ENCODE results near the gene SH2D3A. TPM values are rescaled to one million over a fixed set of nuclear protein-coding genes. Genes with fewer than 3 reads are reported as not detected.

Gene SH2D3A
- total RNA-seq, 1 experiment from 2014 or later: not detected

- DNase-seq (ENCODE audit: low read depth): no peak
Measured at GRCh38 chr19:6708346-6708745, 58.9 kb downstream of the SH2D3A start.

- no peak for DNase-seq (ENCODE audit: low read depth)
Measured at GRCh38 chr19:6707658-6708018, 59.6 kb downstream of the SH2D3A start.

- DNase-seq (ENCODE audit: low read depth): no peak
Measured at GRCh38 chr19:6707011-6707657, 60.1 kb downstream of the SH2D3A start.

- DNase-seq (ENCODE audit: low read depth): no peak
Measured at GRCh38 chr19:6706633-6706958, 60.6 kb downstream of the SH2D3A start.

- no peak for DNase-seq (ENCODE audit: low read depth)
Measured at GRCh38 chr19:6705931-6706632, 61.2 kb downstream of the SH2D3A start.

Other genes starting within 250 kb of the SH2D3A start
- 1.3 and 1.7 TPM in 2 replicates for gene TNFSF9, start 236.4 kb downstream of the SH2D3A start, total RNA-seq (2014; rRNA removed)
- 3.3 and 6.5 TPM in 2 replicates for gene CD70, start 176.3 kb downstream of the SH2D3A start, total RNA-seq (2014; rRNA removed)
- not detected in 2 replicates for gene TNFSF14, start 97.3 kb downstream of the SH2D3A start, total RNA-seq (2014; rRNA removed)
- gene C3, start 46.8 kb downstream of the SH2D3A start, total RNA-seq (2014; rRNA removed): 0.71 and 1.1 TPM in 2 replicates
- 47.6 and 55.9 TPM in 2 replicates for gene GPR108, start 29.9 kb downstream of the SH2D3A start, total RNA-seq (2014; rRNA removed)
- gene TRIP10, start 27.8 kb downstream of the SH2D3A start, total RNA-seq (2014; rRNA removed): 45.6 and 49.1 TPM in 2 replicates
- gene VAV1, start 5.3 kb upstream of the SH2D3A start, total RNA-seq (2014; rRNA removed): not detected in 2 replicates
- not detected in 2 replicates for gene ADGRE1, start 120.1 kb upstream of the SH2D3A start, total RNA-seq (2014; rRNA removed)